NCI-H2196 (cell line): ENCODE results near the gene AKR7A2.

Experiments
- DNase-seq: peaks from one replicate; lab custom pipeline; 2025; ENCODE audit not compliant: unreplicated experiment; lab: John Stamatoyannopoulos, UW

AKR7A2 gene

DNA sequence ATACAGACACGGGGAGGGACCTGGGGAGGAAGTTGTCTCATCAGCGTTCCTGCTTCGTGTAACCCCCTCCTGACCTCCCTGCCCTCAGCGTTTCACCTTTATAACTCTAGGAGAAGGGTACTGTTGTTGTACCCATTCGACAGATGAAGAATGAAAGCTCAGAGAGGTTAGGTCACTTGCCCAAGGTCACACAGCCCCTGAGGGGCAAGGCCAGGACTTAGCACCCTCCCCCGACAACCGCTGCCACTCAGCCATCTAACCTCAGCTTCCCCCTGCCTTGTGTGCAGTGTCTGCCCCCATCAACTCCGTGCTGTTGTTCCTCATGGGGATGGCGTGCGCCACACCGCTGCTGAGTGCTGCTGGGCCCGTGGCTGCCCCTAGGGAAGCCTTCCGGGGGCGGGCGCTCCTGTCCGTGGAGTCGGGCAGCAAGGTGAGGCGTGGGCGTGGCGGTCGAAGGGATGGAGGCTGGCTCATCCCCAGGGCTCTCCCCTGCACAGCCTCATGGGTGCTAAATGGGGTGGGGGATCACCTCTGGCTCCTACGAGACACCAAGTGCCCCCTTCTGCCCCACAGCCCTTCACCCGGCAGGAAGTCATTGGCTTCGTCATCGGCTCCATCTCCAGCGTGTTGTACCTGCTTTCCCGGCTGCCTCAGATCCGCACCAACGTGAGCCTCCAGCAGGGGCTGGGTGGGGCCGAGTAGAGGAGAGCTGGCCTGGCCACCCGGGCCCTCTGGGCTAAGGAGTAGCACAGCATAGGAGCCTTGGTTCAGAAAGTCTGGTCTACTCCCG, 14.2 kb upstream of the AKR7A2 start:
- no peak for DNase-seq

DNA sequence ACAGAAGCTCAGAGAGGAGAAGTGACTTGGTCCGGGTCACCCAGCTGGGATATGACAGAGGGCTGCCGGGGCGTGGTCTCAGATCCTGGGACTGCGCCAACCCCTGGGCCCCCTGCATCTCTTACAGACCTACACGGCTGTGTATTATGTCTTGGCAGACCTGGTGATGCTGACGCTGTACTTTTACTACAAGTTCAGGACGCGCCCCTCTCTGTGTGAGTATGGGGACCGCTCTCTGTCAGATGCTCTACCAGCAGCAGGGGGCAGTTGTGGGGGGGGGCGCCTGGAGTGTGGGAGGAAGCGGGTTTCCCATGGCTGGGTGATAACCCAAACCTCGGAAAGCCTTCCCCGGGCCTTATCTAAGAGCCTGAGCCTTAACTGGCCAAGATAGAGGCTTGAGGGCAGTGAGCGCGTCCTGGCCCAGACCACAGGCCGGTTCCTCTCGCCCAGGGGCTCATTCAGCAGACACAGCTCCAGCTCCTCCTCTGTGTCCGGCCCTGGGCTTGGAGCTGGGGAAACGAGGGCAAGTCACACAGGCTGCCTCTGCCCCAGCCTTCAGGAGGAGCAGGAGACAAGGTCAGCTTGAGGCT, 13.5 kb upstream of the AKR7A2 start:
- DNase-seq: no peak

DNA sequence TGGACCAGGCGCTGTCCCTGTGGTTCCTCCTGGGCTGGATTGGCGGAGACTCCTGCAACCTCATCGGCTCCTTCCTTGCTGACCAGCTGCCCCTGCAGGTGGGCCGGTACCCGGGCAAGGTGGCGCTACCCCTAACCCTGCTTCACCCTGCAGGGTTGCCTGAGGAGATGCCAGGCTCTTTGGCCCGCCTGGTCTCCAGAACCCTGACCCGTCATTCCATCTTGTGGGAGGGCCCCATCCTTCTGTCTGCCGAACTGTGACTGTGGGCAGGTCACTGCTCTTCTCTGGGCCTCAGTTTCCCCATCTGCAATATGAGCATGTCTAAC, 12.7 kb upstream of the AKR7A2 start:
- DNase-seq: no peak

DNA sequence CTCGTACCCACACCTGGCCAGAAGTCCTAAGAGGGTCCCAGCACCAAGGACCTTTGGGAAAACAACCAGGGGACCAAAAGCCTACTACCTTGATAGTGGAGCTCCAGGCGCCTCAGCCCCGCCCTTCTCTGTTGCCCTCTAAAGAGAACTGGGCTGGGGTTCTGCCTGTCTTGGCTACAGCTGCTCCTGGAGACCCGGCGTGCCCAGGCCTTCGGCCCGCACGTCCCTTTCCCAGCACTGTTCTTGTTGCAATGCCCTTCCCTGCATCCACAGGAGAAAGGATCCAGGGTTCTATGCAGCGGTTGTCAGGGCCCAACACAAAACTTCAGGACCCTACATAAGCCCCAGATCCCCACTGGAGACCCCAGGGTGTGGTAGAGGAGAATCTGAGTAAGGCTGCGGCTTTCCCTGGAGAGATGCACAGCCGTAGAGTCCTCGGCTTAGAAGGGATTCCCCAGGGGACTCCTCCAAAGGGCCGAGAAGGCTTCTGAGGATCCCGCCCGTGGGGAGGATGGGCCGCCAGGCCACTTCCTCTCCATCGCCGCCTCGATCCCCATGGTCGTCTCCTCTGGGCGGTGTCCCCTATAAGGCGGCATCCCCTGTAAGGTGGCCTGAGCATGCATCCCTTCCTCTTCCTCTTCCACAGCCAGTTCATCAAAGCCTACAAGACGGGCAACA, 12.2 kb upstream of the AKR7A2 start:
- DNase-seq: no peak

DNA sequence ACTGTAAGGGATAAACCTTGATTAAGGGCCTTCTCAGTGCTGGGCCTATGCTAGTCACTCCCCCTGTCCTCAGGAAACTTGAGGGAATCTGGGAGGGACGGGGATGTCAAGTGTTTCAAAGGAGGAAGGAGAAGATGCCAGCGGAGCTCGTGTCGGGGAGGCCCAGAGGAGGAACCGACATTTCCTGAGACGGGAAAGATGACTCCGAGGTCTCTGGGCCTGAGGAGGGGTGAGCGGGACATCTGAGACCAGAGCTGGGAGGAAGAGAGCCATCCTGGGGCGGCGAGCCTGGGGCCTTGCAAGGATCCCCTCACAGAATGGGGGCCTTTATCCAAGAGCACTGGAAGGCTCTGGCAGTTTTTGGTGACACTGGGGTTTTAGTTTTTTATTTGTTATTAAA, 10.5 kb upstream of the AKR7A2 start:
- DNase-seq: no peak

DNA sequence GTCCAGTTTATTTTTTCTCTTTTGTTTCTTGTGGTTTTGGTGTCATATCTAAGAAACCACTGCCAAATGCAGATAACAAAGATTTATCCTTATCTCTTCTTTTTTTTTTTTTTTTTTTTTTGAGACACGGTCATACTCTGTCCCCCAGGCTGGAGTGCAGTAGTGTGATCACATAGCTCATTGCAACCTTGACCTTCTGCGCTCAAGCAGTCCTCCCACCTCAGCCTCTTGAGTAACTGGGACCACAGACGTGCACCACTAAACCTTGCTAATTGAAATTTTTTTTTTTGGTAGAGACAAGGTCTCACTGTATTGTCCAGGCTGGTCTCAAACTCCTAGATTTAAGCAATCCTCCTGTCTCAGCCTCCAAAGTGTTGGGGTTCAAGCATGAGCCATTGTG, 9.1 kb upstream of the AKR7A2 start:
- no peak for DNase-seq

DNA sequence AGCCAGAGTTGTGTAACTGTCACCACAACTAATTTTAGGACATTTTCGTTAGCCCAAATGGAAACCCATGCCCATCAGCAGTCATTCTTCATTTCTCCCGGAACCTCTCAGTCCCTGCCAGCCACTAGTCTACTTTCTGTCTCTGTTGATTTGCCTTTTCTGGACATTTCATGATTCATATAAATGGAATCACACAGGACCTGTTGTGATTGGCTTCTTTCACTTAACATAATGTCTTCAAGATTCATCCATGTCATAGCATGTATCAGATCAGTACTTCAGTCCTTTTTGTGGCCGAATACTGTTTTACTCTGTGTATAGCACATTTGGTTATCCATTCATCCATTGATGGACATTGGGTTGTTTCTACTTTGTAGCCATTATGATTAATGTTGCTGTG, 7.3 kb upstream of the AKR7A2 start:
- no peak for DNase-seq

DNA sequence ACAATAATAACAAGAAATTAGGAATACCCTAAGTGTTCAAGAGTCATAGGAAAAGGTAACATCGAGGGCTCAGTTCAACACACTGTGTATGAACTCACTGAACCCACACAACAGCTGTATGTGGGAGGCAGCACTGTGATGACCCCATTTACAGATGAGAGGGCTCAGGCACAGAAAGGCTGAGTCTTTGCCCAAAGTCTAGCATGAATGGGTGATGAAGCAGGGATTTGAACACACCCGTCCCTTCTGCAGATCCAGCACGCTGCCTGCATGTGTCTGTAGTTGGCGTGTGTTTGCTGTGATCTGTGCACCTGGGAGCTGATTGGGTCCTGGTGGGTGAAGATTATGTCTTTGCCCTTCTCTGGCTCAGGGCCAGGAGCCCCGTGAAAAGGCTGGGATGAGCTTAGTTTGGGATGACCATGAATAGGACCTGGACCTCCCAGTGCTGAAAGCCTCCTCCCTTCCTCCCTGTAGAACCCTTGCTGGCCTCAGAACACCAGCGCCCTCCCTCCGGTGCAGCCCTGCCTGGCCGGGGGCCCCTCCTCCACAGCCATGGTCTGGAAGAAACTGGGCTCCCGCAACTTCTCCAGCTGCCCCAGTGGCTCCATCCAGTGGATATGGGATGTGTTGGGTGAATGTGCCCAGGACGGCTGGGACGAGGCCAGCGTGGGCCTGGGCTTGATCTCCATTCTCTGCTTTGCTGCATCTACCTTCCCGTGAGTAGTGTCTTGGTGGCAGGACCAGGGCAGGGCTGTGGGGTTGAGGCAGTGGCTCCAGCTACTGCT, 5.4 kb upstream of the AKR7A2 start:
- DNase-seq: no peak

DNA sequence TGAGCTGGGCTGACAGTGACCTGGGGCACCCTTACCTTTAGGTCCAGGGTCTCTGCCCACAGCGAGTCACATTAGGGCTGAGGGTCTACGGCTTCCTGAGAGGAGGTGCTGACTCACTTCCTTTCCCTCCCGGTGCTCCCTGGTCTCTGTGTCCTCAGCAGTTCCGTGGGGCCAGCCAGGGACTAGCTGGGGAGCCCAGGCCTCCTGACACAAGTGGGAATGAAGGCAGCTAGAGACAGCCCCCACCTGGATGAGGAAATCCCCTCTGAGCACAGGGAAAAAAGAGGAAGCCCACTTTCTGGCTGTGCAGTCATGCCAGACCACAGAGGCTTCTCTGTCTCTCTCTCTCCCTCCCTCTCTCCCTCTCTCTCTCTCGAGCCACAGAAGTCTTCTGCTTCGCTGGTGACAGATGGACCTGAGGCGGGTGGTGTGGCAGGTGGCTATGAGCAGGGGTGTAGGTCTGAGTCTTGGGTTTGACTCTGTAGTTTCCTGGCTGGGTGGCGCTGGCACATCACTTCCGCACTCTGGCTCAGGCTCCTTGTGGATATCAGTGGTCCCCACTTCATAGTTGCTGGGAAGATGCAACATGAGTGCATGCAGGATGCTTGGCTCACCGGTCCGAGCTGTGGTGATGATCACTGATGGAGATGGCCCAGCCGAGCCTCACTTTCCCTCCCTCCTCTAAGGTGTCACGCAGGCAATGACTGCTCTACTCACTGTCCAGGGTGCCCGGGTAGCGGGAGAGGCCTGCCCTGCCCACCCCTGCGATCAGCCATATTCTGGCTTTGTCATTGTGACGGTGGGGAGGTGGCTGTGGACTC, 3.6 kb upstream of the AKR7A2 start:
- no peak for DNase-seq

DNA sequence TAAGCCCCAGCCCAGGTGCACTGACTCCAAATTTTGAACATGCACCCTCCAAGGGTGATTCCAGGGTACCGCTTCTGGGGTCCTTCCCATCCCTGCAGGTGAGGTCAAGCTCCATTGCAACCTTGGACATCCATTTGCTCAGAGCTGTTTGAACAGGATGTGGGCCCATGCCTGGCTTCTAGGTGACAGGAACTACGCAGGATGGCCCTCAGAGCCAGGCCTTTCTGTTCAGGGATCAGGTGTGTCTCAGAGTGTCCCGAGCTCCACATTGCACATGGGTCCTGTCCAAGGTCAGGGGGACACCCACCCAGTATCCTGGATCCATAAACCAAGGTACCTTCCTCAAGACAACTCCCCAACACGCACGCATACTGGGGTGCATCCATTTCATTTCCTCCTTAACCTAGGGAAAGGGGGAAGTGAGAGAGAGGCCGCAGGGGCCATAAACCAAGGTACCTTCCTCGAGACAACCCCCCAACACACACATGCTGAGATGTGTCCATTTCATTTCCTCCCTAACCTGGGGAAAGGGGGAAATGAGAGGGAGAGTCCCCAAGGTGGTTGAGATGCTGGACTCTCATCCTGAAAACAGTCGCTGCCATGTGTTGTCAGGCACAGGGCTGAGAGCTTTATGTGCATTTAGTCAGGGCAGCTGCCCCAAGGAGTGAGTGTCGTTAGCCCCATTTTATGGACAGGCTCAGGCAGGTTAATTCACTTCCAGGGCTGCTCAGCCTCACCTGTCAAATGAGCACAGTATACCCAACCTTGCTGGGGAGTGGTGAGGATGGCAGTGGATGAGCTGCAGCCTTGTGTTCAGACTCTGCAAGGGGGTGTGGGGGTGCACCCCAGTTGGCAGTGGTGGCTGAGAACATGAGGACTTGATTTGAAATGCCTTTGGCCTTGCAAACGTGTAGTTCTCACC, 2.3 kb upstream of the AKR7A2 start:
- DNase-seq: no peak

DNA sequence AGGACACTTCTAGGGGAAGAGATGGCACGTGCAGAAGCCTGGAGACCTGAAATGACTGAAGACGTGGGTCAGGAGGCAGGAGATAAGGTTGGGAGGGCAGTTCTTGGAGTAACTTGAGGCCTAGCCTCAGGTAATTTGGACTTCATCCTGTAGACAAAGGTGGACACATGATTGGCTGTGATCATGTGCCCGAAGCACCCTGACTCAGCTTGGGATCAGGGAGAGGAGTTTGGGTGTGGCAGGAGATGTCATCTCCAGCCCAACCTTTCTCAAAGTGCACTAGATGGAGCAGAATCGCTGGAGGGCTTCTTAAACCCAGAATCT, 1.7 kb upstream of the AKR7A2 start:
- DNase-seq: no peak

DNA sequence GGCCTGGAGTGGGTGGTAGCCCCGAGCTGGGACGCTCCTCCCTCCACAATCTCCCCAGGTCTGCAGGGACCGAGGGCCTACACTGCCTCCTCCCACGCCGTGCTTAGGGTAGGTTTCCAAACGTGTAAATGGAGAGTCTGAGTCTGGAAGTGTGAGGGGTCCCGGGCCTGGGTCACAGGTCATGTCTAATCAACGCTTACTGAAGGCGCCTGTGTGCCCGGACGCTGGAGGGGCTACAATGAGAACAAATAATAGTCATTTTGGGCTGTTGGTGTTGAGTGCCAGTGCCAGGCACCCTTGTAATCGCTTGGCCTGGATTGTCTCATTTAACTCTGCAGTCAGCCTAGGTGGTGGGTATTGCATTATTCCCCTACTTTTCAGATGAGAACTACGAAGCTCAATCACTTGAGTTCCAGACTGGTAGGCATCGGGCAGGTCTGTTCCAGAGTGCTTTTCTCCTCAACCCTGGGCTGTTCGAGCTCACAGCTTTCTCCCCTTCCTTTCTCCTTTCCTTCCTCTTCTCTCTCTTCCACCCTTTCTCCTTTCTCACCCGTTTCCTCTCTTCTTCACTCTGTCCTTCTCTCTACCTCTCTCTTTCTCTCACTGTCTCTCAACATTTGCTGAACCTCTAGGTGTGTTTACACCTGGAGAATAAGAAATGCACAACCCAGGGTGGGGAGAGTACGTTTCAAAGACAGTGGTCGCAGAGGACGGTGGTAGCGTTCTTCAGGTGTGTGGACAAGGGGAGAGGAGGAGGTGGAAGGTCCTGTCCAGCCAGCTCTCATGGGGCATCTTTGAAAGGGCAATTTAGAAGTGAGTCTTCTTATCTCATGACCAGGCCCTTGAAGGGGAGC, 1.1 kb upstream of the AKR7A2 start:
- DNase-seq: no peak

DNA sequence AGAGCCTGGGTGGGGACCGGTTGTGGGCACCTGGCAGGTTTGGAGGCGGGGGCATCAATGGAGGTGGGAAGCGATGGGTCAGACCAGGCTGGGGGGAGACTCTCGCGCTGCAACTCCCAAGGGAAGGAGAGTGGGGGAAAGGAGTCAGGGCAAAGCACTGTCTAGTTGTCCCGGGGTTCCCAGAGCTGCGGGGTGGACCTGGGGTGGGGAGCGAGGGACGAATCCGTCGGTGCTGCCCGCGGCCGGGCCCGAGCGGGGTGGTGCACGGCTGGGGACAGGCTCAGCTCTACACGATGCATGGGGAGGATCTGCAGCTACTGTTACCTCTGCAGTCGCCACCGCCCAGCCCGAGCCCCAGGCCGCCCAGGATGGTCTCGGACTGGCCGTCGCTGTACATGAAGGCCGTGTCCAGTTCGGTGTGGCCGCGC, 427 bp downstream of the AKR7A2 start:
- no peak for DNase-seq

DNA sequence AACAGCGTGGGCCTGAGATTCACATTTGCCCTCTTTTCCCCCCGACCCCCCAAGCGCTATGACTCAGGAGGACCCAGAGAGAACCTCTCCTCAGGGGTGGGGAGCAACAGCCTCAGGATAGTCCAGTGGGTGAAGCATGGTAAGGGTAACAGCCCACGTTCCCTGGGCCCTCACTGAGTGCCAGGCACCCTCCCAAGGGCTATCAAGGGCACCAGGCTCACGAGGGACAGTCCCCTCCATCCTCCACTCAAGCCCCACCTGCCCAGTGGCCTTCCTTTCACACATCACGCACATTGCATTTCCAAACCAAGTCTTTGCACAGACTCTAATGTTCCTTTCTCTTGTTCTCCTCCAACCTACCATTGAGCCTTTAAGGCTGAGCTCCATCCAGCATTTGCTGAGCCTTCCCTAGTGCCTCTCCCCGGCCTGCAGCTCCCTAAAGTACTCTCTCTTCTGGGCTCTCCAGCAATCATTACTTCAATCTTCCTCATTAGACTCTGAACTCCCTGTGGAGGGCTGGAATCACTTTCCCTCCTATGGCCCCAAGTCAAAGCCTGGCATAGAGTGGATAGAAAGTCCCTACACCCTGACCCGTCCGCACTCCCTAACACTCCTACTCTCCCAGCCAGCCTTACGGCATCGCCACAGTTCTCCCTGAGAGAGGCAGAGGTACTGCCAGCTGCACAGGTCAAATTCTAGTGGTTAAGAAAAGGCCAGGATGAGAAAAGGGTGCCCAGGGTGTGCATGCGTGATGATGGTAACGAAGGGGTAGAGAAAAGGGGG, 1.0 kb downstream of the AKR7A2 start:
- no peak for DNase-seq

DNA sequence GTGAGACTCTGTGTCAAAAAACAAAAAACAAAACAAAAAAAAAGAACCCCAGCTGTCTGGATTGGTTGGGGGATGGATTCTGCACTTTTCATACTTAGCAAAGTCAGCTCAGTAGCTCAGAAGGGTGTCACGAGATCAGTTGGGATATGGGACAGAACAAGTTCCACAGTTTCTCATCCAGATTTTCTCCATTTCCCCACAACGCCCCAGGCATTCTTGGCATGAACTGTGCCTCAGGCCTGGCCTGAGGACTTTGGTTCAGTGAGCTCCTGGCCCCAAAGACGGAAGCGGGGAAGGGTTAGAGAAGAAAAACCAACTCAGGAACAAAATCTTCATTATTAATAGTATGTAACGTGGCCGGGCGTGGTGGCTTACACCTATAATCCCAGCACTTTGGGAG, 1.9 kb downstream of the AKR7A2 start:
- DNase-seq: no peak

DNA sequence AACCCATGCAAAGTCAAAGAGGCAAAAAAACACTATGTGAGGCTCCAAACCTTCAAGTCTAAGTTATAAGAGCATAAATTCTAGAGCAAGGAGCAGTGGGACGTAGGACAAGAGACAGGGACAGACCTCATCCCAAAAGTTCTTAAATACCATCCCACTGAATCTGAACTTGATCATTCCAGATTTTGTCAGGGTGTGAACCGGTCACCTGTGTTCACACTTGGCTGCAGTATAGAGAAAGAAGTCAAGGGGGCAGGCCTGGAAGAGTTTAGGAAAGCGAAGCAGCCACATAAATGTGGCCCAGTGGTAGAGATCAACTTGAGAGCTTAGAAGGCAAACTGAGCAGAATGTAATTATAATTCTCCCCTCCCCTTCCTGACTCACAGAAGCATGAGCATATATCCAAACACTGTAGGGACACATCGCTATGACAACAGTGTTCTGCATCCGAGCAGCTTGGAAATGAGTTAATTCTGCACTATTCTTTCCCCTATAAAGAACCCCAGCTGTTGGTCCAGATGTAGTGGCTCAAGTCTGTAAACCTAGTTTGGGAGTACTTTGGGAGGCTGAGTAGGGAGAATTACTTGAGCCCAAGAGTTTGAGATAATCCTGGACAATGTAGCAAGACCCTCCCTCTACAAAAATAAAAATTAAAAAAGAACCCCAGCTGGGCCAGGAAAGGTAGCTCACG, 2.7 kb downstream of the AKR7A2 start:
- no peak for DNase-seq

DNA sequence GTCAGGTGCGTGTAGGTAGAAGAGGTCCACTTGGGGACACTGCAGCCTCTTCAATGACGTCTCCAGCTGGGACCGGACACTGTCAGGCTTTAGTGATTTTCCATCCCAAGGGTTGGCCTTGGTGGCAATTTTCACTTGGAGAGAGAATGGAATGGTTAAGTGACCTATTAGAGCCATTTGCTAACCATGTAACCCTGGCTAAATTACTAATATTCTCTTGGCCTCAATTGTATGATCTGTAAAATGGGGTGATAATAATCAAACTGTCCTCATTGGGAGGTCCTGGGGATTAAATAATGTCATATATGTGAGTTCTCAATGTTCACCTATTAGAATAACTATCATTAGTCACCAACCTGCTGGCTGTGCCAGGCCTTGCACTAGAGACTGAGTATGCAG, 3.4 kb downstream of the AKR7A2 start:
- no peak for DNase-seq
